HG02981 (cell line): Measurements from ENCODE around the gene LPCAT1.
"Not testable (repeated sequence)": the region's sequence is repeated elsewhere in the genome, so short reads cannot be mapped to it uniquely, and the experiment has no call there.

Source experiments
- ATAC-seq: cut with Tn5 transposase; IDR thresholded peaks from one replicate; pipeline ENCODE4 v1.9.1; 2021; ENCODE audit warnings: mild to moderate bottlenecking, moderate library complexity; ENCODE audit not compliant: unreplicated experiment

LPCAT1 gene

DNA sequence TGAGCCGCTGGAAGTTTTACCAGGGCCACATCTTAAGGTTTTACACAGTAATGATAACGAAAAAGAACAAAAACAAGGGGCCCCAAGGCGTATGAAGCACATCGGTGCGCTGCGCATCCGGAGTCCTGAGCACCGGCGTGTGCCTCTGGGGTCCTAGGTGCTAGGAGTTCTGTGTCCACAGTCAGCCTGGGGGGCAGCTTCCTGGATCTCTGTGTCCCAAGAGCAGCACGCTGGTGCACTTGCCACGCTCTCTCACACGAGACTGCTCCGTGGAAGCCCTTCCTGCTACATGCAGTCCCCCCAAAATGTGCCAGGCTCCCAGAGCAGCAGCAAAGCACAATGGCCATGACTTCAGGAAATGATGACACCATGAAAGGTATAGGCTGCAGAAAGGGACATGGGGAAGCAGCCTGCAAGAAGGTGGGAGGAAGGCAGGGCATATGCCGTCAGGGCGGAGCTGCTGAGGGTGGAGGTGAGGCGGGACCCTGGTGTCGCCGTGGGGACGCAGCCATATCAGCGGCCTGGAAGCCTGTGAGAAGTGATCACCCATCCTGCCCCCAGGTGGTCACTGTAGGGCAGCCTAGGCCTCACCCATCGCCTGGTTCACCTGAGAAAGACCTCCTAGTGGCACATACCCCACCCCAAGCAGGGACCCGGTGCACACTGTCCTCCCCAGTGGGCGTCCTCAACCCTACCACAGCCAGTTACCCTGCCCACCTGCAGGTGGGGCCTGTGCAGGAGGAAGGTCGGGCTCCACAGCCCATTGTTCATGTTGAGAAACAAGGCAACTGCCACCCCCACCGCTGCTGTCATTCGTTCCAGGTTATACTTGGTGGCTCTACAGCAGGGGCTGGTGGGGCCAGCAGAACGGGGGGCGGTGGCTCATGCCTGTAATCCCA is 54.9 kb downstream of the LPCAT1 start:
- no peak for ATAC-seq

- ATAC-seq: no peak
These were observed 55.5 kb downstream of the LPCAT1 start for GRCh38 chr5:1468247-1468612.

DNA sequence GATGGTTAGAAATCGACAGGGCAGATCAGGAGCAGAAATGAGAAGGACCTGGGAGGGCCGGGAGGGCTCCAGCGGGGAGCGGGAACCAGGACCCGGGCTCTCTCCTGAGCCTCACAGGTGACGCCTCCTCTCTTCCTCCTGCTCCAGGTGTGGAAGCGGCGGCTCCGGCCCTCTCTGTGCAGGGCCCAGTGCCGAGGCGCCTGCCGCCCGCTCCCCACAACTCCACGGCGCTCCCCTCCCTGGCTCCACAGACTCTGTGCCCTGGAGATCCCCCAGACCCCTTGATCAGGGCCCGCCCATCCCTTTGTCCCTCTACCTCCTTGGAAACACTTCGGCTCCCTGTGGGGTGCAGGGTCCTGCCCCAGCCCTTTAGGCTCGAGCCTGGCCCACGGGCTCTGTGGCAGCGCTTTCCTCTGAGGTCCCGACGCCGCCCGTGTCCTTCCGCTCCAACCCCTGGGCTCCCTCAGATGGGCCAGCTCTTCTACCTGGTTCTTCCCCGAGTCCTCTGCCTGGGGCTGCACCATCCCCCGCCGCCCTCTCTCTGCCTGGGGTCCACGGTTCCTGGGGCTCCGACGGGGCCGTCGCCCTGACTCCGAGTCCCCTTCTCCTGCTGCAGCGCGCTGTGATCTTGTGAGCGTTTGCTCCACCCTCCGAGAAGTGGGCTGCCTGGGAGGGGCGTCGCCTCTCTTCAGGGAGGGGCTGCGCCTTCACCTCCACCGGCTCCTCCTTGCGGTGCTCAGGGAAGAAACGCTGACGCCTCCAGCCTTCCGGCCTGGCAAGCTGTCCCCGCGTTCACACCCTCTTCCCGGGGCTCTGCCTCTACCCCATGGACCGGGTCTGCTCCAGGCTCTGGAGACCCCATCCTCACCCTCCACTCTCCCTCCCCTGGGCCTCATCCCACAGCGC is 56.2 kb downstream of the LPCAT1 start:
- ATAC-seq: no peak

- no peak for ATAC-seq
These were observed 57.0 kb downstream of the LPCAT1 start for GRCh38 chr5:1466631-1467265.

GRCh38 chr5:1465966-1466471 is 57.7 kb downstream of the LPCAT1 start:
- ATAC-seq: no peak

DNA sequence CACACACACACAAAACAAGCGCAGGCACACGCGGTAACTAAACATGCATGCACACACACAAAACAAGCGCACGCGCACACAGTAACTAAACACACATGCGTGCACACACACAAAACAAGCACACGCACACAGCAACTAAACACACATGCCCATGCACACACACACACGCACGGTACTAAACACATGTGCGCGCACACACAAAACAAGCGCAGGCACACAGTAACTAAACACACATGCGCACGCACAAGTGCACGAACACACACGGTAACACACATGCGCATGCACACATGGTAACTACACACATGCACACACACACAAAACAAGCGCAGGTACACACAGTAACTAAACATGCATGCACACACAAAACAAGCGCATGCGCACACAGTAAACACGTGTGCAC is 58.6 kb downstream of the LPCAT1 start:
- ATAC-seq: no peak

DNA sequence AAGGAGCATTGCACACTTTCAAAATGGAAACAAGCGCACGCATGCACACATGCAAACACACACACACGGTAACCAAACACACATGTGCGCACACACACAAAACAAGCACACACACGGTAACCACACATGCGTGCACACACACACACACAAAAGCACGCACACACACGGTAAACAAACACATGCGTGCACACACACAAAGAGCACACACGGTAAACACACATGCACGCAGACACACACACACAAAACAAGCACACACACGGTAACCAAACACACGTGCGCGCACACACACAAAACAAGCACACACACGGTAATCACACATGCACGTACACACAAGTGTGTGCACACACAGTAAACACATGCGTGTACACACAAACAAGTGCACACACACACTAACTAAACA is 59.2 kb downstream of the LPCAT1 start:
- ATAC-seq: no peak

GRCh38 chr5:1464096-1464446 is 59.7 kb downstream of the LPCAT1 start:
- ATAC-seq: no peak

DNA sequence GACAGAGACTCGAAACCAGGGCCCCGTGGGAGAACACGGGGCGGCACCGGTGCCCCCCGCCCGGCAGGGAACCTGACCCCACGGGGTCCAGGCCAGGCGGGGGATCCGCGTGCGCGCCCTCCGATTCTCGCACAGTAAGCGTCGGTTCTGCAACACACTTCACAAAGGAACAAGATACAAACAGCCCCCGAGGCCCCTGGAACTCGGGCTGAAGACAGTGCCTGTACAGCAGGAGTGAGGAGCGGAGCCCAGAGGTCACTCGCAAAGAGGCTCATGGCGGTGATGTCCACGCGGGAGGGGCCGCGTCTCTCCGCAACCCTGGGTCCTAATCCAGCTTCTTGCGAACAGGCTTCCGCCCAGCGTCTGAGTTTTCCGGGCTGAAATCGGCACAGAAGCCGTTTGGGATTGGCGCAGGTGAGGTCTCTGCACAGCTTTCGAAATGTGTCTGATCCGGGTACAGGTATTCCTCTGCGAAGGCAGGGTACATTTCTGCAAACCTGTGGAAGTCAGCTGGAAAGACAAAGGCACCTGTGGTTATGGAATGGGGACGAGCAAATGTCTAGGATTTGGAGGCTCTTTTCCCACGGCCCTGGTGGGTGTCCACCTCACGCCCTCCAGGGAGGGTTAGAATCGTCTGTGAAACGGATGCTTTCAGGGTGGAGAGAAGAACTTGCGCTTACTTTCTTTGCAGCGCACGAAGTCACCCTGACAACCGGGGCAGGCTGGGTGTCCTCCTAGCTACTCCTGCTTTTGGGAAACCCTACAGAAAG is 60.2 kb downstream of the LPCAT1 start:
- ATAC-seq: no peak

- ATAC-seq: no peak
These were observed 61.4 kb downstream of the LPCAT1 start for GRCh38 chr5:1462358-1462757.

- ATAC-seq: no peak
These were observed 62.4 kb downstream of the LPCAT1 start for GRCh38 chr5:1461396-1461795.

GRCh38 chr5:1460054-1460682 is 63.6 kb downstream of the LPCAT1 start:
- ATAC-seq: no peak

GRCh38 chr5:1459435-1459834 is 64.3 kb downstream of the LPCAT1 start:
- ATAC-seq: not testable (repeated sequence)

DNA sequence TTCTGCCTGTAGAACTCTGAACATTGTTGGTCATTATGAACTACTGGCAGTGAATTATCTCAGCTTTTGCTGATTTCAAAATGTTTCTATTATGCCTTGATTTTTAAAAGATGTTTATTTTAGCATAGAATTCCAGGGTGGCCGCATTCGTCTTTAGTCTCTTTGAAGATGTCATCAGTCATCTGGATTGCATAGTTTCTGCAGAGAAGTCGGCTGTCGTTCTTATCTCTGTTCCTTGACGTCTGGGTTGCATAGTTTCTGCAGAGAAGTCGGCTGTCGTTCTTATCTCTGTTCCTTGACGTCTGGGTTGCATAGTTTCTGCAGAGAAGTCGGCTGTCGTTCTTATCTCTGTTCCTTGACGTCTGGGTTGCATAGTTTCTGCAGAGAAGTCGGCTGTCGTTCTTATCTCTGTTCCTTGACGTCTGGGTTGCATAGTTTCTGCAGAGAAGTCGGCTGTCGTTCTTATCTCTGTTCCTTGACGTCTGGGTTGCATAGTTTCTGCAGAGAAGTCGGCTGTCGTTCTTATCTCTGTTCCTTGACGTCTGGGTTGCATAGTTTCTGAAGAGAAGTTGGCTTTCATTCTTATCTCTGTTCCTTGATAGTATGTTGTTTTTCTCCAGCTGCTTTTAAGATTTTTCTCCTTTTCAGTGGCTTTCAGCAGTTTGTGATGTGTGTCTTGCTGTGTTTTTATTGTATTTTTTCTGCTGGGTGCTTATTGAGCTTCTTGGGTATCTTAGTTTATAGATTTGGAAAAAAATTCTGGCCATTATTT is 67.5 kb downstream of the LPCAT1 start:
- ATAC-seq: not testable (repeated sequence)

- no peak for ATAC-seq
These were observed 70.1 kb downstream of the LPCAT1 start for GRCh38 chr5:1453613-1454012.

DNA sequence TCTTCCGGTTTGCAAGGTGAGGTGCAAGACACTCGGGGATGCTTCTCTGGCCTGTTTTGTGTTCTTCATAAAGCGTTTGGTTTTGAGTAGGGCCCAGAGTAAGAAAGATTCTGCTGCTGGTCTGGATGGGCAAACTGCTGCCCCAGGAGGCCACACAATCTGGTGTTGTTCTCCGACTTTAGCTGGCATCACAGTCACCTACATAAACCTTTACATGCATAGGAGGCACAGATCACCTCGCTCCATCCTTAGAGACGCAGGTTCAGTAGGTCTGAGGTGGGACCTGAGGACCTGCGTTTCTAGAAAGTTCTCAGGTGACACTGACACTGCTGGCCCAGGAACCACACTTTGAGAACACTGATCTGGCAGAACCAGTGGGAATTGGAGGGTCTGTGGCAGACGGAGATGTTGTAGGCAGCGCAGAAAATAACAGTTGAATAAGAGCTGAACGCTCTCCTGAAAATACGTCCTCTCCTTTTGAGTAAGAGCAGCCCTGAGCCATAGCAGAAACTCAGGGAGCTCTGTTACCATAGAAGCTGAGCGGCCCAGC is 74.6 kb downstream of the LPCAT1 start:
- no peak for ATAC-seq

DNA sequence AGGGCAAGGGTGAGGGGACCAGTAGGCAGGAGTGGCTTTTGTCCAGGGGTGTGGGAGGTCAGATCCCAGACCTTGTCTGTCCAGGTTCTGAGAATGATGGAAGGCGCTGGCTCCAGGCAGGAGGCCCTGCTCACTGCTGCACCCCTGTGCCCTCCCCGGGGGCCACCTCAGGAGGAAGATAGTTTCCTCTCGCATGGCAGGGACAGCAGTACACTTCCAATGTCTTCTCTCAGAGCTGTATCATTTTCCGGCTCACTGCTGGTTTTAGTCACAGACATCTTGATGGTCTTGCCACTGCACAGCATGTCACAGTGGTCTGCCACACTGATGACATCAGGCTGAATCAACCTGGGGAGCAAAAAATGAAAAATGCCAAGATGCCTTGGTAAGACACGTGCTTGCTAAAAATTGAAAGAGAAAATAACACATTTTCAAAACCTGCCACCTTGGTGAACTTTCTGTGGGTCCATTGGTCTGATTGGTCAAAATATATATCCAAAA is 75.2 kb downstream of the LPCAT1 start:
- no peak for ATAC-seq

DNA sequence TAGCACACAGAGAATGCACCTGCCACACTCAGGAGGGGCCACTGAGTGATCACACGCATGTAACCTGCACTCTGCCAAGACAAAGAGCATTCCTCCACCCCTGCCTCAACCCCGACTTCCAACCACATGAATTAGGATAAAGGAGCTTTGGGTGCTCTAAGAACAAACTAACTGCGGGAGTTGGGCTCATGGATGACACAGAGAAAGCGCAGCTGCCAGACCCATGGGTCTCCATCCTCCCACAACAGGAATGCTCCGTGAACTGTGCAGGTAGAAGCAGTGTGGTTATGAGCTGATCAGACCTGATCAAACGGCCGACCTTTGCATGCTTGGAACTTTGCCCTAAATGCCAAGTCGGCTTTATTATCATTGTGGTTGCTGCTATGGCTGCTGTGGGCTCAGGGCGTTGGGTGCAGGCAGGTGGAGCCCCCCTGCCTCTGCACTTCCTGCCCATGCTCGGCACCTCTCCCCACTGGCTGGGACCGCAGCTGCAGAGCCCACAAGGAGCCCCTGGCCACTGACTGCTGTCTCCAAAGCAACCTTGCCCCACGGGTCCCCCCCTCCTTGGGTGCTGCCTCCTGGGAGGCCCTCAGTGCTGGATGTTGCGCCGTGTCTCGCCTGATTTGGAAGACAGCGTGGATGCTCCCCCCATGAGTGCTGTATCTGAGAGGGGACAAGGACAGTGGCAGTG is 75.9 kb downstream of the LPCAT1 start:
- no peak for ATAC-seq
